ENCODE data around the gene ENPP1.

Gene ENPP1

DNA sequence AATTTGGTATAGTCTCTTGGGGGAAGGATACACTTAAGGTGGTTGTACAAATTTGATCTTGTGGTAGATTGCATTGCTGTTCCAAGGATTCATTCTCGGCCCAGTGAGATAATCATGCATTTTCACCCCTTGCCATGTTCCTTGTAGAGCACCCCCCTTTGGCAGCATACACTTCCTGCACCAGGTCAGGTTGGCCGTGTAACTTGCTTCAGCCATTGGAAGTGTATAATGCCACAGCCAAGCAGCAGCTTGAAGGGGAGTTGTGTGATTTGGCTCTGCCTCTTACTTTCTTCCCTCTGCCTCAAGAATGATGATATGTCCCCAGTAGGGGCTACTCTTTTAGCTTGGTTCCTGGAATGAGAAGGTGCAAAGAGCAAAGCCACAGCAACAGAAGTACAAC is 121.4 kb downstream of the ENPP1 start:
- TF ChIP-seq, protein P1, sequence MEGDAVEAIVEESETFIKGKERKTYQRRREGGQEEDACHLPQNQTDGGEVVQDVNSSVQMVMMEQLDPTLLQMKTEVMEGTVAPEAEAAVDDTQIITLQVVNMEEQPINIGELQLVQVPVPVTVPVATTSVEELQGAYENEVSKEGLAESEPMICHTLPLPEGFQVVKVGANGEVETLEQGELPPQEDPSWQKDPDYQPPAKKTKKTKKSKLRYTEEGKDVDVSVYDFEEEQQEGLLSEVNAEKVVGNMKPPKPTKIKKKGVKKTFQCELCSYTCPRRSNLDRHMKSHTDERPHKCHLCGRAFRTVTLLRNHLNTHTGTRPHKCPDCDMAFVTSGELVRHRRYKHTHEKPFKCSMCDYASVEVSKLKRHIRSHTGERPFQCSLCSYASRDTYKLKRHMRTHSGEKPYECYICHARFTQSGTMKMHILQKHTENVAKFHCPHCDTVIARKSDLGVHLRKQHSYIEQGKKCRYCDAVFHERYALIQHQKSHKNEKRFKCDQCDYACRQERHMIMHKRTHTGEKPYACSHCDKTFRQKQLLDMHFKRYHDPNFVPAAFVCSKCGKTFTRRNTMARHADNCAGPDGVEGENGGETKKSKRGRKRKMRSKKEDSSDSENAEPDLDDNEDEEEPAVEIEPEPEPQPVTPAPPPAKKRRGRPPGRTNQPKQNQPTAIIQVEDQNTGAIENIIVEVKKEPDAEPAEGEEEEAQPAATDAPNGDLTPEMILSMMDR (IDR thresholded peaks at IDR 0.05; ENCODE audit: borderline replicate concordance, control extremely low read depth, extremely low read depth, insufficient read depth, missing control alignments) = no peak

DNA sequence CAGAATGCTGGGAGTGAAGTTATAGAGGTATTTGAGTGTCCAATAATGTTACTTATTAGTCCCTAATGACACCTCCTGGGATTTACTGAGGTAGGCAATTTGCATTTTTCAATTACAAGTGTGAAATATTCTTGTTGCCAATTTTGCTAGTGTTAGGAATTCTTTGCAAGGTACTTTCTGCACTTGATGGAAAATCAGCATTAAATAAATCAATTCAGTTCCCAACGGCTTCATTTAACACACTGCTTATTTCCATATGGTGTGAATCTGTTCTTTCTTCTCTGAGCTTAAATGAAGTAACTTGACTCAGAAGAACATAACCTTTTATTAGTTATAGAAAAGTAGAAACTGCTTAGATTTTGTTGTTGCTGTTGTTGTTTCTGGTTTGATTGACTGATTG is 122.2 kb downstream of the ENPP1 start:
- in situ Hi-C loops (cut with MboI; ENCODE audit: low sequenced_read_pairs, unreplicated experiment) = no loop called here
- no peak for DNase-seq (ENCODE audit: low spot score)
- TF ChIP-seq, protein P1 (IDR thresholded peaks at IDR 0.05; ENCODE audit: borderline replicate concordance, control extremely low read depth, extremely low read depth, insufficient read depth, missing control alignments) = no peak

More for the DNA sequence above, 121.4 kb downstream of the ENPP1 start:
- no peak for DNase-seq (ENCODE audit: low spot score)
- in situ Hi-C loops (cut with MboI; ENCODE audit: low sequenced_read_pairs, unreplicated experiment) = no loop called here

DNA sequence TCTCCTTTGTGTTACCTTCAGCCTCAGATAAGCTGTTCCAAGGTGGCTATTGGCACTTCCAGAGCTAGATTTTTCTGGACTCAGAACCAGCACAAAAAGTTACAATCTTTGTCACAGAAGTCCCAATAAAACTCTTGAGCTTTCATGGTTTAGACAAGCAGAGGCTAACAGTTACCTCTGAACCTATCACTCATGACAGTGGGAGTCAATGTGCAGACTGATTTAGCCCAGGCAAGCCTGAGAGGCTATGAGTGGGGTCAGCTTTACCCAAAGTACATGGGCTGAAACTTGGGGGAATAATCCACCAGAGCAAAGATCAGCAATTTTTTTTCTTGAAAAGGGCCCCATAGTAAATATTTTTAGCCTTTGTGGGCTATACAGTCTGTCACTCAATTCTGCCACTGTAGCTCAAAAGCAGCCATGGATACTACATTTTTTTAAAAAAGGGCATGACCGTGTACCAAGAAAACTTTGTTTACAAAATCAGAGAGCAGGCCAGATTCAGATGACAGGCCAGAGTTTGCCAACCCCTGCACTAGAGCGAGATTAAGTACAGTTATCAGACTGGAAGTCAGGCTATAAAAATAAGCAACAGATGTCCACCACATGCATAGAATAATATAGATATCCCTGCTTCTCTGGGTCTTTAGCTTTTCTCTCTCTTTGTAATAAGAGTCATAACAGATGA is 123.4 kb downstream of the ENPP1 start:
- TF ChIP-seq, protein P1 (IDR thresholded peaks at IDR 0.05; ENCODE audit: borderline replicate concordance, control extremely low read depth, extremely low read depth, insufficient read depth, missing control alignments) = no peak
- DNase-seq (ENCODE audit: low spot score) = no peak
- in situ Hi-C loops (cut with MboI; ENCODE audit: low sequenced_read_pairs, unreplicated experiment) = no loop called here

DNA sequence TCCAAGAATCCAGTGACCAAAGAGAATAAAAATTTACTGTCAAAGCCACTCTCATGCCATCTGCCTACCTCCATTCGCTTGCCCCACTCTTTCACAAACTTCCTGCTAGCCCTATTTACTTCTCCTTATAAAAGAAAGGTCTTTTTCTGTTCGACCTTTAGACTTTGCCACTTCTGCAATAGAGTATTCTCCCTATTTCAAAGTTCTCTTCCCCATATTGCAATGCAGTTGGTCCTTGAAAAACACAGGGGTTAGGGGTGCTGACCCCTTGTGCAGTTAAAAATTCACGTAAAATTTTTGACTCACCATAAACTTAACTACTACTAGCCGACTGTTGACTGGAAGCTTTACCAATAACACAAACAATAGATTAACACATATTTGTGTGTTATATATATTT is 128.3 kb downstream of the ENPP1 start:
- no peak for DNase-seq (ENCODE audit: low spot score)
- in situ Hi-C loops (cut with MboI; ENCODE audit: low sequenced_read_pairs, unreplicated experiment) = no loop called here
- TF ChIP-seq, protein P1 (IDR thresholded peaks at IDR 0.05; ENCODE audit: borderline replicate concordance, control extremely low read depth, extremely low read depth, insufficient read depth, missing control alignments) = no peak

DNA sequence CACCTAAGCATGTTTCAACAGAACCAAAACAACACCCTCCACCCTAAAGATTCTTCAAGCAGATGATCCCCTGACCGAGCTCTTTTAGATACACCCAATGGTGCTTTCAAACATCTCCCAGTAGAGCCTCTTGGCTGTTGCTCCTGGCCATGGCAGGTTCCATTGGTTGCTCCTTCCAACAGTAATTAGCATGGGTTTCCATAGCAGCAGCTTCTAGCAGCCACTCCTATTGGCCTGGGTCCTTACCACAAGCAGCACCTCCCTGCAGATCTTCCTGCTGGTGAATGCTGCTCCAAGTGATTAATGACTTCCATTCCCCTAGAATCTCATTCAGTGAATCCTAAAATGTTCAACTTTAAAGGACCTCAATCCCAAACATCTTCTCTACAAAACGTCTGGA is 129.4 kb downstream of the ENPP1 start:
- TF ChIP-seq, protein P1 (IDR thresholded peaks at IDR 0.05; ENCODE audit: borderline replicate concordance, control extremely low read depth, extremely low read depth, insufficient read depth, missing control alignments) = no peak
- no peak for DNase-seq (ENCODE audit: low spot score)
- in situ Hi-C loops (cut with MboI; ENCODE audit: low sequenced_read_pairs, unreplicated experiment) = no loop called here

DNA sequence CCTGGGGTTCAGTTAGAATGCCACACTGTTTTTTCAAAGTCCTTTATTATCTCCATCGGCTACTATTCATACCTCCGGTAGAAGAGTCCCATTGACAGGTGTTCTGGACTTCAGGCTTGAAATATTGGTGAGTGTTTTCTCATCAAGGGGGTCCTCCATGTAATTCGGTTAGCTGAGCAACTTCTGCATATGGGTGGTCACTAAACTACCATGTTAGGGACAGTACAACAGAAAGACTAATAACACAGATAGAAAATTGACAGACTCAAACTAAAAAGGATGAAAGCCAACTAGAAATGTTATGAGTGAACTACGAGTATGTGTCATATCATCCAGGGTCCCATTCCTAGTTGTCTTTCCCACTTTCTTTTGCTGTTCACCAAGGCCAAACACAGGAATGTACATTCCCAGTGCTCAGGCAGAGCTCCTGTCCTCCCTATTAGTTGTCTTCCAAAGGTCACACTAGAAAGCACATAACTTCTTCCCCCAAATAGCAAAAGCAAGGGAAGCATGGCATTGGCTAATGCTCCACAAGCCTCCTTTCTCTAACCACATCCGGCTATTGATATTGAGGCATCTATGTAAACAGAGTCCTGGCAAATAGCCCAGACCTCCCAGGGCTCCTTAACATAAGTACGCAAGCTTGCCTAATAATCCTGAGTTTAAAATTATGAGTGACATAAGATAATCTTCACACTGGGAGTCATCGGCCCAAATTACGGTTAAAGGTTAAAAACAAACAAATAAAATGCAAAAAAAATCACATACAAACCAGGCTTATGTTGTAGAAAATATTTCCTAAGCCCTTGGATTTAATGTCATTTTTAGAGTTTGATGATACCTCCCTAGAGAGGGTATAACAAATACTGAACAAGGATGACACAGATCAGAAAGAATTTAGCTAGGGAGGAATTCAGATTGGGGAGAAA is 130.1 kb downstream of the ENPP1 start:
- in situ Hi-C loops (cut with MboI; ENCODE audit: low sequenced_read_pairs, unreplicated experiment) = no loop called here
- DNase-seq (ENCODE audit: low spot score) = no peak
- TF ChIP-seq, protein P1 (IDR thresholded peaks at IDR 0.05; ENCODE audit: borderline replicate concordance, control extremely low read depth, extremely low read depth, insufficient read depth, missing control alignments) = no peak

Measured in GM13976 (cell line).